K562 (cell line): ENCODE results near the gene PAFAH1B2. TPM values are rescaled to one million over a fixed set of nuclear protein-coding genes. Genes with fewer than 3 reads are reported as not detected.
A peak's percentile ranks its signal among the peaks of the same experiment; 100 is the strongest.

ENCODE experiments used
- FOXK2 ChIP-seq, 2 experiments: fragments of 450-650 bp; IDR thresholded peaks in 1 of 2; conservative IDR thresholded peaks in 1 of 2; 2 replicates each; pipeline ENCODE4 v1.6.1; 2016; ENCODE audit warnings: low read depth in 2 of 2, mild to moderate bottlenecking in 1 of 2
- GABPA ChIP-seq: fragments of 200-800 bp; sonication (Bioruptor generic); conservative IDR thresholded peaks from 2 replicates; pipeline ENCODE4 v1.6.1; 2016; ENCODE audit warnings: low read depth, missing genetic modification characterization, missing compliant biosample characterization
- HDAC2 ChIP-seq: fragments of 450-650 bp; IDR thresholded peaks from 2 replicates; pipeline ENCODE4 v1.6.1; 2016; ENCODE audit warnings: mild to moderate bottlenecking
- IFI16 ChIP-seq: fragments of 250-450 bp; sonication (Bioruptor Pico); IDR thresholded peaks from 2 replicates; pipeline ENCODE4 v2.1.2; 2022; ENCODE audit warnings: mild to moderate bottlenecking, inconsistent platforms
- KLF10 ChIP-seq: fragments of 250-450 bp; sonication (Bioruptor Pico); IDR thresholded peaks from 2 replicates; pipeline ENCODE4 v1.6.1; 2021; ENCODE audit warnings: matching md5 sums
- ZBTB40 ChIP-seq, 2 experiments: fragments of 450-650 bp in 1 of 2; sonication (generic) in 1 of 2; formaldehyde crosslinking in 1 of 2; IDR thresholded peaks; 2 replicates each; pipeline versions ENCODE4 v1.7.1 to v1.9.0; 2016 to 2022; ENCODE audit warnings: inconsistent platforms in 1 of 2, mild to moderate bottlenecking in 1 of 2, missing genetic modification reagents in 1 of 2
- ZNF407 ChIP-seq: fragments of 450-650 bp; IDR thresholded peaks from 2 replicates; pipeline ENCODE4 v1.6.1; 2016; ENCODE audit warnings: low read depth
- ZNF830 ChIP-seq: fragments of 250-450 bp; sonication (Bioruptor Pico); IDR thresholded peaks from 2 replicates; pipeline ENCODE4 v1.5.0; 2021; ENCODE audit warnings: mild to moderate bottlenecking
- polyA plus RNA-seq, 8 experiments: library from polyadenylated mRNA; depleted of rRNA in 4 of 8; stranded (reverse) in 5 of 8; unstranded in 3 of 8; fragments of >200 nt; fragmentation: Nextera tagmentation in 2 of 8; fragmentation: Illumina TruSeq in 1 of 8; extraction: Ambion mirVana in 2 of 8; extraction: Trizol in 1 of 8; gene quantifications; 2 replicates each; pipeline versions ENCODE4 v1.2.1 to v1.2.3, GENCODE V29; 2011 to 2014; ENCODE audit warnings: inconsistent platforms in 1 of 8, missing spikeins in 1 of 8
- total RNA-seq, 7 experiments: library from RNA; depleted of rRNA in 6 of 7; stranded (reverse); fragments of >200 nt in 6 of 7; fragmentation: Illumina TruSeq in 2 of 7; extraction: Trizol in 2 of 7; gene quantifications; 2 replicates each; pipeline versions ENCODE4 v1.2.1 to v1.2.3, GENCODE V29; 2011 to 2021; ENCODE audit warnings: low replicate concordance in 1 of 7

The PAFAH1B2 gene
- total and polyA plus RNA-seq, 9 of the 15 experiments (the other 6 are each of a cell fraction or from before 2014, with no cell fraction given) = 27.8 to 94.7 (median 64.9) TPM

DNA sequence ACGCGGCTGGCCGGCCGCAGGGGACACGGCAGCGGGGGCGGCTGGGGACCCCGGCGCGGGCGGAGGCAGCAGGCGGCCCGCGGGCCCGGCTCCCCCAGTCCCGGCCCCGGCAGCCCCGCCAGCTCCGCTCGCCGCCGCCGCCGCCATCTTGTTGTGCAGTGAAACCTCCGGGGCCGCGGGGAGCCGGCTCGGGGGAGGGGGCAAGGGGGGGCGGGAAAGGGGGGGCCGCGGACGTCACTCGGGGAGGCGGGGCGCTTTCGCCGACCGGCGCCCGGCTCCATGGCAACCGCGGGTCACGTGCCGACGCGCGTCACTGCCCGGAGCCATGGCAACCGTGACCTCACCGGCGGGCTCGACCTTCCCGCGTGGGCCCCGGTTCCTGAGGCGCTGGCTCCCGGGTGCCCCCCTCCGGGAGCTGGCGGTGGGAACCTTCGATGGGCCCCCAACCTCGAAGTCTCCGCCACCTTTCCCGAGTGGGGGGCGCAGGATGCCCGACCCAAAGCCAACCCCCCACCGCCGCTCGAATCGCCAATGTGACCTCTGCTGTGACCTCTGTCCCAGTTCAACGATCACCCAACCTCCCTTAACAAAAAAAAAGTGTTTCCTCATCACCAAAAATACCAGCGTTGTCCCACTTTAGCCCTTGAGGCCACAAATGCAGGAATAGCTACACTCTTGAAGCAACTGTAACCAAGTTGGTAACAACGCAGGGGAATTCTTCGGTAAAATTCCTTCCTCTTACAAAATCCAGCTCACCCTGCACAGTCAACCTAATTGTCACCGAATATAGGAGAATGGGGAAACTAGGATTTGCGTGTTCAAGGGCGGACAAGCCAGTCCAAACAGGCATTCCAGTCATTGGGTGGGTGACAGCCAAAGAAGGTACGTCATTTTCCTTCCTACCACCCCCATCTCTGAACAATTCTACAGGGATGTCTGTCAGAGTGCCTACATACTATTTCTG, 45.5 kb upstream of the PAFAH1B2 start, which contains the start of gene SIK3 (continued):
- TF ChIP-seq ZNF830 (CRISPR knock-in tag) = no peak
- TF ChIP-seq ZBTB40 (IDR thresholded peaks at IDR 0.05) = peak; percentile 49; the same call in 1 of the 2 replicates
- no peak for TF ChIP-seq ZBTB40 (CRISPR knock-in tag; IDR thresholded peaks at IDR 0.05)
- peak; percentile 56; the same call in 1 of the 2 replicates for TF ChIP-seq HDAC2
- TF ChIP-seq KLF10 (CRISPR knock-in tag) = no peak
- TF ChIP-seq FOXK2 (conservative IDR thresholded peaks at IDR 0.05 in 1 of 2, IDR thresholded peaks at IDR 0.05 in 1 of 2; ENCODE audit: low read depth in 2 of 2) = peak in 1 of 2 experiments; percentile 34; a peak in 1 of 4 replicates
- TF ChIP-seq GABPA = peak; percentile 39; the same call in 1 of the 2 replicates
- no peak for TF ChIP-seq ZNF407
- TF ChIP-seq IFI16 (CRISPR knock-in tag) = no peak
